ENCODE results near the gene TUBB4A.

The TUBB4A gene

DNA sequence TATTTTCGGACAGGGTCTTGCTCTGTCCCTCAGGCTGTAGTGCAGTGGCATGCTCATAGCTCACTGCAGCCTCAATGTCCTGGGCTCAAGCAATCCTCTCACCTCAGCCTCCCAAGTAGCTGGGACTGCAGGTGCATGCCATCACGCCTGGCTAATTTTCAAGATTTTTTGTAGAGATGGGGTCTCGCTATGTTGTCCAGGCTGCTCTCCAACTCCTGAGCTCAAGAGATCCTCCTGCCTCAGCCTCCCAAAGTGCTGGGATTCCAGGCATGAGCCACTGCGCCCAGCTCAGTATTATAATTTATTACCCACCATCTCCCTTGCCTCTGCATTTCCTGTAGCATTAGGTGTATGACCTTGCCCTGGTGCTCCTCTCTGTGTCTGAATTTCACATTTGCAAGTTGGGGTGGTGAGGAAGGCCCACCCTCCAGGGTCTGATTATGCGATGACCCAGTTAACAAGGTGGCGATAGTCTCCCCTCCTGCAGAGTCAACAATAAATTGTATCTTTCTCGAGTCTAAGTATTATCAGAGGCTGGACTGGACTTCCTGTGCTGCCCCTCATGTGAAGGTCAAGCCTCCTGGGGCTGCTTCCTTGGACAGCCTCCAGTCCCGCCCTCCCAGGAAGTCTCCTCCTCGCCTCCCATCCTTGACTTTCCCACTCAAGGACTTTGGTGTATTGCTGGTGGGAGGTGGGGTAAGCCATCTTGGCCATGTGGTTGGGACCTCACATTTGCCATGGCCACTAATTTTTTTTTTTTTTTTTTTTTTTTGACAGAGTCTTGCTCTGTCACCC is 1.5 kb upstream of the TUBB4A start:
- TF ChIP-seq BACH2 (CRISPR knock-in tag; IDR thresholded peaks at IDR 0.05; ENCODE audit: borderline replicate concordance) (no peak), ZFP3 (CRISPR knock-in tag; IDR thresholded peaks at IDR 0.05) (no peak), ZC3H10 (CRISPR knock-in tag; IDR thresholded peaks at IDR 0.05) (no peak), CSRNP3 (CRISPR knock-in tag; IDR thresholded peaks at IDR 0.05) (no peak), ISL1 (CRISPR knock-in tag; IDR thresholded peaks at IDR 0.05) (no peak), ZFP30 (CRISPR knock-in tag; IDR thresholded peaks at IDR 0.05) (no peak), GLIS3 (CRISPR knock-in tag; IDR thresholded peaks at IDR 0.05) (no peak), PPARA (CRISPR knock-in tag; IDR thresholded peaks at IDR 0.05; ENCODE audit: borderline replicate concordance) (no peak), SNAI2 (CRISPR knock-in tag; IDR thresholded peaks at IDR 0.05) (no peak), ZNF565 (CRISPR knock-in tag; conservative IDR thresholded peaks at IDR 0.05; ENCODE audit: low read depth) (no peak), ZNF70 (CRISPR knock-in tag; IDR thresholded peaks at IDR 0.05) (no peak), TCF4 (CRISPR knock-in tag; IDR thresholded peaks at IDR 0.05; ENCODE audit: borderline replicate concordance) (no peak), CSDC2 (CRISPR knock-in tag; IDR thresholded peaks at IDR 0.05) (no peak), TOX (CRISPR knock-in tag; IDR thresholded peaks at IDR 0.05; ENCODE audit: borderline replicate concordance) (no peak)
- TF ChIP-seq, protein P1, sequence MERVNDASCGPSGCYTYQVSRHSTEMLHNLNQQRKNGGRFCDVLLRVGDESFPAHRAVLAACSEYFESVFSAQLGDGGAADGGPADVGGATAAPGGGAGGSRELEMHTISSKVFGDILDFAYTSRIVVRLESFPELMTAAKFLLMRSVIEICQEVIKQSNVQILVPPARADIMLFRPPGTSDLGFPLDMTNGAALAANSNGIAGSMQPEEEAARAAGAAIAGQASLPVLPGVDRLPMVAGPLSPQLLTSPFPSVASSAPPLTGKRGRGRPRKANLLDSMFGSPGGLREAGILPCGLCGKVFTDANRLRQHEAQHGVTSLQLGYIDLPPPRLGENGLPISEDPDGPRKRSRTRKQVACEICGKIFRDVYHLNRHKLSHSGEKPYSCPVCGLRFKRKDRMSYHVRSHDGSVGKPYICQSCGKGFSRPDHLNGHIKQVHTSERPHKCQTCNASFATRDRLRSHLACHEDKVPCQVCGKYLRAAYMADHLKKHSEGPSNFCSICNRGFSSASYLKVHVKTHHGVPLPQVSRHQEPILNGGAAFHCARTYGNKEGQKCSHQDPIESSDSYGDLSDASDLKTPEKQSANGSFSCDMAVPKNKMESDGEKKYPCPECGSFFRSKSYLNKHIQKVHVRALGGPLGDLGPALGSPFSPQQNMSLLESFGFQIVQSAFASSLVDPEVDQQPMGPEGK (CRISPR knock-in tag; IDR thresholded peaks at IDR 0.05; ENCODE audit: borderline replicate concordance) = no peak
- TF ChIP-seq, protein P2, sequence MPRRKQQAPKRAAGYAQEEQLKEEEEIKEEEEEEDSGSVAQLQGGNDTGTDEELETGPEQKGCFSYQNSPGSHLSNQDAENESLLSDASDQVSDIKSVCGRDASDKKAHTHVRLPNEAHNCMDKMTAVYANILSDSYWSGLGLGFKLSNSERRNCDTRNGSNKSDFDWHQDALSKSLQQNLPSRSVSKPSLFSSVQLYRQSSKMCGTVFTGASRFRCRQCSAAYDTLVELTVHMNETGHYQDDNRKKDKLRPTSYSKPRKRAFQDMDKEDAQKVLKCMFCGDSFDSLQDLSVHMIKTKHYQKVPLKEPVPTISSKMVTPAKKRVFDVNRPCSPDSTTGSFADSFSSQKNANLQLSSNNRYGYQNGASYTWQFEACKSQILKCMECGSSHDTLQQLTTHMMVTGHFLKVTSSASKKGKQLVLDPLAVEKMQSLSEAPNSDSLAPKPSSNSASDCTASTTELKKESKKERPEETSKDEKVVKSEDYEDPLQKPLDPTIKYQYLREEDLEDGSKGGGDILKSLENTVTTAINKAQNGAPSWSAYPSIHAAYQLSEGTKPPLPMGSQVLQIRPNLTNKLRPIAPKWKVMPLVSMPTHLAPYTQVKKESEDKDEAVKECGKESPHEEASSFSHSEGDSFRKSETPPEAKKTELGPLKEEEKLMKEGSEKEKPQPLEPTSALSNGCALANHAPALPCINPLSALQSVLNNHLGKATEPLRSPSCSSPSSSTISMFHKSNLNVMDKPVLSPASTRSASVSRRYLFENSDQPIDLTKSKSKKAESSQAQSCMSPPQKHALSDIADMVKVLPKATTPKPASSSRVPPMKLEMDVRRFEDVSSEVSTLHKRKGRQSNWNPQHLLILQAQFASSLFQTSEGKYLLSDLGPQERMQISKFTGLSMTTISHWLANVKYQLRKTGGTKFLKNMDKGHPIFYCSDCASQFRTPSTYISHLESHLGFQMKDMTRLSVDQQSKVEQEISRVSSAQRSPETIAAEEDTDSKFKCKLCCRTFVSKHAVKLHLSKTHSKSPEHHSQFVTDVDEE (CRISPR knock-in tag; IDR thresholded peaks at IDR 0.05) = no peak

DNA sequence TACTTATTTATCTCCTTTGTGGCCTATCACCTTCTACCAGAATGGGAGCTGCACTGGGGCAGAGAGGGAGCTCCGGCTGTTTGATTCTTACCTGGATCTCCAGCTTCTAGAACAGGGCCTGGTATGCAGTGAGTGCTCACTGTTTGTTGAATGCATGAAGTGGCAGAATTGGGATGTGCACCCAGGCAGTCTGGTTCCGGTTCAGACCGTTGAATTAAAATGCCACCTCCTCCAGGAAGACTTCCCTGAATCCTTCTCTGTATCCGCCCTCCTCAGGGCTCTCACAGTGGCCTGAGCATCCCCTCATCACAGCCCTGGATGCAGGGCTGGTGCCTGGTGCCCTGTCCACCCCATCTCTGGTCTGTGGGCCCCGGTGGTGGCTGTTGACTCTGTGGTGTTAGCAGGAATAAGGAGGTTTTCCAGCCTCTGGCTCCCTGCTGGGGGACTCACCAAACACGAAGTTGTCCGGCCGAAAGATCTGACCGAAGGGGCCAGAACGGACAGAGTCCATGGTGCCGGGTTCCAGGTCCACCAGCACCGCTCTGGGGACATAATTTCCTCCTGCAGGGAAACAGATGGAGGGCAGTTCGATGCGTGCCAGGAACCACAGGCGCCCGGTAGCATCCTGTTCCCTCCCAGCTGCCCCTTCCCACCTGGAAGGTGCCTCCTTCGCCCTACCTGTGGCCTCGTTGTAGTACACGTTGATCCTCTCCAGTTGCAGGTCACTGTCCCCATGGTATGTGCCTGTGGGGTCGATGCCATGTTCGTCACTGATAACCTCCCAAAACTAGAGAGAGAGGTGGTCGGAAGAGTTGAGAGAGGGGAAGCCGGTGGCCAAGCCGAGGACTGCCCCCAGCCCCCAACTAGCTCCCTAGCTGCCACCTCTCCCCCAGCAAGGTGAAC is 1.0 kb downstream of the TUBB4A start:
- TF ChIP-seq, protein P1 (CRISPR knock-in tag; IDR thresholded peaks at IDR 0.05; ENCODE audit: borderline replicate concordance) = no peak
- TF ChIP-seq, protein P3, sequence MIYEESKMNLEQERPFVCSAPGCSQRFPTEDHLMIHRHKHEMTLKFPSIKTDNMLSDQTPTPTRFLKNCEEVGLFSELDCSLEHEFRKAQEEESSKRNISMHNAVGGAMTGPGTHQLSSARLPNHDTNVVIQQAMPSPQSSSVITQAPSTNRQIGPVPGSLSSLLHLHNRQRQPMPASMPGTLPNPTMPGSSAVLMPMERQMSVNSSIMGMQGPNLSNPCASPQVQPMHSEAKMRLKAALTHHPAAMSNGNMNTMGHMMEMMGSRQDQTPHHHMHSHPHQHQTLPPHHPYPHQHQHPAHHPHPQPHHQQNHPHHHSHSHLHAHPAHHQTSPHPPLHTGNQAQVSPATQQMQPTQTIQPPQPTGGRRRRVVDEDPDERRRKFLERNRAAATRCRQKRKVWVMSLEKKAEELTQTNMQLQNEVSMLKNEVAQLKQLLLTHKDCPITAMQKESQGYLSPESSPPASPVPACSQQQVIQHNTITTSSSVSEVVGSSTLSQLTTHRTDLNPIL (CRISPR knock-in tag; IDR thresholded peaks at IDR 0.05; ENCODE audit: low read depth) = no peak
- no peak for TF ChIP-seq ZFP3 (CRISPR knock-in tag; IDR thresholded peaks at IDR 0.05)
- TF ChIP-seq OSR1 (CRISPR knock-in tag; IDR thresholded peaks at IDR 0.05) = no peak
- TF ChIP-seq POU6F1 (CRISPR knock-in tag; IDR thresholded peaks at IDR 0.05; ENCODE audit: borderline replicate concordance, low read depth) = no peak
- no peak for TF ChIP-seq ZNF8 (CRISPR knock-in tag; IDR thresholded peaks at IDR 0.05)
- no peak for TF ChIP-seq CSDC2 (CRISPR knock-in tag; IDR thresholded peaks at IDR 0.05)
- no peak for TF ChIP-seq TCF4 (CRISPR knock-in tag; IDR thresholded peaks at IDR 0.05; ENCODE audit: borderline replicate concordance)
- TF ChIP-seq TOX (CRISPR knock-in tag; IDR thresholded peaks at IDR 0.05; ENCODE audit: borderline replicate concordance) = no peak
- ATAC-seq = no peak

More for the DNA sequence above, 1.5 kb upstream of the TUBB4A start:
- ATAC-seq = no peak

Data from SK-N-SH treated with all-trans-retinoic acid at 6 μM for 48 hours (cell line).